NOMO-1 (cell line): Measurements from ENCODE around the gene SLITRK6.
A peak's percentile ranks its signal among the peaks of the same experiment; 100 is the strongest.
"Not testable (repeated sequence)": the region's sequence is repeated elsewhere in the genome, so short reads cannot be mapped to it uniquely, and the experiment has no call there.

Experiments used
- DNase-seq, 2 experiments: peaks; one replicate each; lab custom pipeline; 2025; ENCODE audit not compliant: unreplicated experiment in 2 of 2; lab: John Stamatoyannopoulos, UW

SLITRK6 gene

DNA sequence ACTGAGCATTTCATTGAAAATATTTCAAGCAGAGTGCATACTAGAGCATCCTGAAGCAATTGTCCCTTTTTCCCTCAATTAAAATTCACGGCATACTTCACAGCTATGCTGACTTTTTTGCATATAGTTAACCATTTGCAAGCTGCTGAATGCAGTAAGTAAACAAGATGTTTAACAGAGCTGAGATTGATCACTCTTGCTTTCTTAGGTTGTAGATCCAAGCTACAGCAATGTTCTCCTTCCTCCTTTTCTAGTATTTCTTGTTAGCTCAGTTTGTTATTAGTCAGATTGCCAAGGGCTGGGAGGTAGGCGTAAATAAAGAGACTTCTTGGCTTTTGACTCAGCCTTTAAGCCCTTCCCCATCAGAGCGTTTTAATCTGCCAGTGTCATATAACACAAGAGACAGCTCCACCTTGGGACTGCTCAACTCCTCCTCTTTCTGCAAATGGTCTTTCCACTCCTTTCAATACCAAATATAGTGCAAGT, at the start of gene SLITRK6:
TSS of gene SLITRK6 (minus strand) at position 323 of the 486 bp plus-strand sequence. CDS start 2,911 bp downstream, outside the sequence.
- DNase-seq: peak in 1 of 2 experiments; percentile 17

DNA sequence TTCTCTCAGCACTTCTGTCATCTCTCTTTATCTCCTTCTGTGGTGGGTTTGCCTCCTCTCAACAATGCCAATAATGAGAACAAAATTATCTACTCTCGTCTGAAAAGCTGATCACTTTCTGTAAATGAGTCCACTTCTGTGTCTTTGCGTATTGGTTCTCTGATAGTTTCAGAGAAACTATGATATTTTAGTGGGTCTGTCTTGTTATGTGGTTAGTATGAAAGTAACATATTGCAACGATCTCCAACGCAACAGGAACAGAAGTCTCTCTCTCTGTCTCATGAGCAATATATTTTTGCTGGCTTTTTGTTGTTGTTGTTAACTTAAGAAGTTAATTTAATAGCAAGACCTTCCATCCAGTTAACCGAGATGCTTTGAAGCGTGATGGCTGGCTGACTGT, 47.8 kb upstream of the SLITRK6 start:
- DNase-seq: no peak

DNA sequence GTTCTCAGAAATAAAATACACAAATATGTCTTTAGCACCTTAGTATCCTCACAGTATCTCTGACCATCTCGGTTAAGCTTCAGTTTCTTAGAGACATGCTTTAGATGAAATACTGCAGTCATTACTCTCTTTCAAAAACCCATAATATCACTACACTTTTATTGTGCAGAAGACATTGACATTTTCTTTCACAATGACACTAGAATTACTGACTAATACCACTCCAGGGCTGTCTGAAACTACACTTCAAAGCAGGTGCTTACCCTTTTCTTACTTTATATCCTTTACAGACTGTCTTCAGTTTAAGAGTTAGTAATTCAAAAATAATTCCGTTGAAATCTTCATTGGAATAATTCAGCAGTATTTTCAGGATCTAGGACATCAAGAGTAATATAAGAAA, 42.2 kb upstream of the SLITRK6 start:
- no peak for DNase-seq

GRCh38 chr13:85833921-85834320, 34.7 kb upstream of the SLITRK6 start:
- DNase-seq: no peak

DNA sequence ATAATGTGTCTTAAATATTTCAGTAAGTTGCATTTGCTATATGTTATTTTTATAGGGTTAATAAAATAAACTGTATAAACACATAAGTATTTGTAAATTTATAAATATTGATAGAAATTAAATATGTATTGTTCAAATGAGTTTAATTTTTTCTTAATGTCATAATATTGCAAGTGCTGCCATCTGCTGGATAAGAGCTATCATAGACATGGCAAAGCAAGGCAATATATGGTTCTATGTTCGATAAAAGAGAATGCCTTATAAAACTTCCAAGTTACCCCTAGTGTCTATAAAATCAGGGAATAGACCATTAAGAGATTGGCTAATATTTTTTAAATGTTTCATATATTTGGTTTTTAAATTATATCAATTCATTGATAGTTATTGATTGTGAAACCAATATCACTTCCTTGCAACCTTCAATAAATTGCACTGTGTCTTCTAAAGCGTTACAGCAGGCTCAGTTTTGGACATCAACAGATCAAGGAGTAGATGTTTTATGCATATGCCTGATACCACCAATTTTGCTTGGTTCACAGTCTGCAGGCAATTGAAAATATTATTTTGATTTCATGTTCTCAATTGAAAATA, 29.0 kb upstream of the SLITRK6 start:
- peak in 1 of 2 experiments; percentile 8 for DNase-seq

GRCh38 chr13:85825454-85825853, 26.2 kb upstream of the SLITRK6 start:
- DNase-seq: no peak

- DNase-seq: no peak
These were observed 24.6 kb upstream of the SLITRK6 start for GRCh38 chr13:85823832-85824231.

- DNase-seq: no peak
These were observed 20.3 kb upstream of the SLITRK6 start for GRCh38 chr13:85819513-85819912.

- peak in 1 of 2 experiments; percentile 6 for DNase-seq
These were observed 17.2 kb upstream of the SLITRK6 start for GRCh38 chr13:85816413-85816812.

GRCh38 chr13:85812282-85812681, 13.1 kb upstream of the SLITRK6 start:
- DNase-seq: no peak

DNA sequence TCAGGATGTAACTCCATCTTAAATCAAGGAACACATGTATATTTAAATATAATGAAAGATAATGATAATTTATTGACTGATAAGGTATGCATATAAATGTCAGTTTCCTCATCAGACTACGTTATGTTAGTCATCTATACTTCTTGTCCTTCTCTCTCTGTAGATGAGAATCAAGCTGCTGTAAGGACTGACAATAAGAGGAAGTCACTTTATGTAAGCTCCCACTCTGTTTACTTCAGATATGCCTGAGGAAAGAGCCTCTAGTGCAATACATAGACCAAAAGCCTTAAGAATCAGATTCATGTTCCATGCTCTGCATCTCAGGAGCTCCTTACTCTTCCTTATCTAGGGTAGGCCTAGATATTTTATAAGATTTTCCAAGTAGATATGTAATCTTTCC, 9.6 kb upstream of the SLITRK6 start:
- peak in 1 of 2 experiments; percentile 23 for DNase-seq

DNA sequence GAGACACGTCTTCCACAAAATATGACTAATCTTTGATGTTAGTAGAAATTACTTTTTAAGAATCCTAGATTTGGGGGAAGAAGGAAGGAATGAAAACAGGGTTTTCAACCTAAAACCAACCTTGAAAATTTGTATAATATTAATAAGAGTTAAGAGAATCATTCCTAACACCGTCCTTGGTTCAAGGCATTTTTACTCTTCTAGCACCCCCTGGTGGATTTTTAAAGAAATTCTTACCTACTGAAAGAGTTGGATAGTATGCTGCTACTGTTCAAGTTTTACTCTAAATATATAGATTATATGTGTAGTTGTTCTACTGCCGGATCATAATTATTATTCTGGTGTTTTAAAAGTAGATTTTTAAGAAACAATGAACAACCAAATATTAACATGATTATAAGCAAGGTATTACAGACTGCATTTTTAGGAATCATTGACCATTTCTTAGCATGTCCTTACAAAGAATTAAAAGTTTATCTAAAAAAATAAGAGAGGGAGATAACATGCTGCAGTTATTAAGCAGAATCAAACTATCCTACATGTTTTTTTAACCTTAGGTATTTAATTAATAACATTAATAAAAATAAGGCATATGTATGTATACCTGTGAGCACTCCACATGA, 7.4 kb upstream of the SLITRK6 start:
- peak; percentile 9 to 59 for DNase-seq

DNA sequence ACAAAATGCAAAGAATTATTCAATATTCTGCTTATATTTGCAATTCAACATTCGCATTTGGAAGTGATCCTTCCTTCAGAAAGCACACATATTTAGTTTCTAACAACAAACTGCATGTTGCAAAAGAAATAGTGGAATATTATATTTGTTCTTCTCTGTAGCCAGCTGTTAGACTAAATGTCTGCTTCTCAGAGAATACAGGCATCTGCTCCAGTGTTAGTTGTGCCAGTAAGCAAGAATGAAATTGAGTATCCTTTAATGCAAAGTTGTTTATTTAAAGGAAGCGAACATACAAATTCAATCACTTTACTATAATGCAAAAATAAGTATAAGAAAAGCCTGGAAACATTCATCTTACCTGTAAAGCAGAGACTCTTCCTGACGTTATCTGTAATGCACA, 663 bp downstream of the SLITRK6 start:
- no peak for DNase-seq

GRCh38 chr13:85797311-85797710, 1.9 kb downstream of the SLITRK6 start:
- DNase-seq: no peak

GRCh38 chr13:85785205-85785604, 14.0 kb downstream of the SLITRK6 start:
- DNase-seq: no peak

DNA sequence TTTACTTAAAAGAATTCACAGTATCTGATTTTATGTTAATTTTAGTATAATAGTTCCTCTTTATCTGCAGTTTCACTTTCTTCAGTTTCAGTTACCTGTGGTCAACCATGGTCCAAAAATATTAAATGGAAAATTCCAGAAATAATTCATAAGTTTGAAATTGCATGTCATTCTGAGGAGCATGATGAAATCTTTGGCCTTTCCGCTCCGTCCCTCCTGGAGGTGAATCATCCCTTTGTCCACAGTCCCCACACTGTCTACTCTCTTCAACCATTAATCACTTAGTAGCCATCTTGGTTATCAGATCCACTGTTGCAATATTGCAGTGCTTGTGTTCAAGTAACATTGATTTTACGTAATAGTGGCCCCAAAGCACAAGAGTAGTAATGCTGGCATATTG, 26.9 kb downstream of the SLITRK6 start:
- DNase-seq: peak; percentile 50 to 96

DNA sequence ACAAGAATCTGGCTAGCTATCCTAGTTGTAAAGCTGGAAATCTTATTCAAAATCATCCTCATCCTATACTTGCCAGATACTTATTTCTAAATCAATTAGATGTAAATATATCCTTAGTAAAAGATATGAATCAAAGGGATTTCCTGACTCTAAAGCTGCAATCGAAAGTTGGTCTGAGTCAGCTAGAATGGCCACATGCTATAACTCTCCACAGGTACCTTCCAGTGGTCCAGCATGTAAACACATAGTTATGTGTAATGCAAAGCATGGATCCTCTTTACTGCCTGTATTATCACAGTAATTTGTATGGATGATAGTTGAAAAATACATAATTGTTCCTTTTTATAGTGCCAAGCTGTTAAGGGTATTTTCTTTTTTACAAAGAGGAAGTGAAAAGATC, 27.4 kb downstream of the SLITRK6 start:
- DNase-seq: no peak

DNA sequence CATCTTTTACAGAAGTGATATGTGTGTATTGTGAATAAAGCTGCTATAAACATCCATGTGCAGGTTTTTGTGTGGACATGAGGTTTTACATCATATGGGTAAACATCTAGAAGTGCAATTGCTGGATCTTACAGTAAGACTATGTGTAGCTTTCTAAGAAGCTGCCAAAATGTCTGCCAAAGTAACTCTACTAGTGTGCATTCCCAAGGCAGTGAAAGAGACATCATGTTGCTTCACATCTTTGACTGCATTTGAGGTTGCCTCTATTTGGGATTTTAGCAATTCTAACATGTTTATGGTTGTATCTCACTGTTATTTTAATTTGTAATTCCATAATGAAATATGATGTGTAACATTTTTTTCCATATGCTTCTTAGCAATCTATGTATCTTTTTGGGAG, 30.3 kb downstream of the SLITRK6 start:
- DNase-seq: no peak

DNA sequence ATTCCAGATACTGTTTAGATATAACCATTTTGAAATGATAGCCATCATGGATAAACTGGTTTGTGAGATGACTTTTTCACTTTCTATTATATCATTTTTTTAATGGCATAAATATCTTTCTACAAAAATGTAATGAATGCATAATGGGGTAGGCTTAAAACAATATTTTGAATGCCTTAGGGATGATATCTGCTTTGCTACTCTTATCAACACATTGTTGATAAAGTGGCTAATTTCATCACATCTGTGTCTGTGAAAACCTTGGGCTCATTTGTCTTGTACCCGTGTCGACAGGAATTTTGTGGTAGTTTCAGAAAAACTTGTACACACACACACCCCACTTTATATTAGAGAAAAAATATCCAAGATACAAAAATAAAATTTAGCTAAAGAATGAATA, 44.1 kb downstream of the SLITRK6 start:
- DNase-seq: no peak

DNA sequence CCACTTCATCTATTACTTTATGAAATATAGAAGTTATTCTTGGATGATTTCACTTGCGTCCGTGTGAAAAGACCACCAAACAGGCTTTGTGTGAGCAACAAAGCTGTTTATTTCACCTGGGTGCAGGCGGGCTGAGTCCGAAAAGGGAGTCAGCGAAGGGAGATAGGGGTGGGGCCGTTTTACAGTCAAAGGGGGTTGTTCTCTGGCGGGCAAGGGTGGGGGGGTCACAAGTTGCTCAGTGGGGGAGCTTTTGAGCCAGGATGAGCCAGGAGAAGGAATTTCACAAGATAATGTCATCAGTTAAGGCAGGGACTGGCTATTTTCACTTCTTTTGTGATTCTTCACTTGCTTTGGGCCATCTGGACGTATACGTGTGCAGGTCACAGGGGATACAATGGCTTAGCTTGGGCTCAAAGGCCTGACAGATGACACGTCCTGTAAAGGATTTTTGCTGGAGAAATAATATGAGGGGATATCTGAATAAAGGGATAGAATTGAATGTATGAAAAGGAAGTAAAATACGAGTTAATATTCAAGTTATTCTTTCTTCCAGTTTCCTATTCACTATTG, 55.9 kb downstream of the SLITRK6 start:
- not testable (repeated sequence) for DNase-seq
